ENCODE measurements around the gene CASZ1. TPM values are rescaled to one million over a fixed set of nuclear protein-coding genes. Genes with fewer than 3 reads are reported as not detected.

Gene CASZ1
- total and polyA plus RNA-seq, 9 of the 15 experiments (the other 6 are each of a cell fraction or from before 2014, with no cell fraction given): 0.01 to 4.0 (median 0.76) TPM; not detected in 1

DNA sequence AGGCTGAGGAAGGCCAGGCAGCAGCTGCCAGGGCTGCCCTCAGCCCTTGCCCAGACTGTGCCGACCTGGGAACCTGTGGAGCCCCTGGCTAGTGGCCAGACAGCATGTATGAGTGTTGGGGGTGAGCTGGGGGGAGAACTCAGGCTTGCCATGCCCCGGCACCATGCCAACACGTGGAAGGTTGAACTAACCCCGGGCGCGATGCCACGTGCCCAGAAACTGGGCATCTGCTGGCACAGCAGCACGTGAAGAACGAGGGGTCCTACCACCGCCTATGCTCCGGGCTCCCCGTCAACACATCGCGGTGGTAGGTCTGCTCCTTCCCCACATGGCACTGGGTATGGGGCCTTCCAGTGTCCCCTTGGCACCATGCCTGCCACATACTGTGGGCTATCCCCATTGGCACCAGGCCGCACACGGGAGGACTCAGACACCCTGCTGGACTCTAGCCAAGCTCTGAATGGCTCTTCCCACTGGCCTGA, 68.7 kb downstream of the CASZ1 start:
- CTCF ChIA-PET (ENCODE audit: low intra/inter-chr PET ratio): no interaction called here
- no peaks in the 10 kb centered on the region for H3K79me2 ChIP-seq (ENCODE audit: control insufficient read depth, insufficient read depth, low read length)
- no peaks in the 10 kb centered on the region for H3K4me1 ChIP-seq (replicated peaks in 1 of 2; ENCODE audit: control insufficient read depth in 2 of 2, insufficient read depth in 2 of 2, low read length in 2 of 2)
- H2AFZ ChIP-seq (ENCODE audit: low read depth, low read length): no peak overlapping the region
- intact Hi-C loops (cut with micrococcal nuclease) (no loop called here), in situ Hi-C loops (cut with MboI) (no loop called here)
- H3K36me3 ChIP-seq (ENCODE audit: control insufficient read depth, insufficient read depth, low read length): no peaks in the 10 kb centered on the region
- no peak overlapping the region for H3K27ac ChIP-seq (ENCODE audit: extremely low read depth, low read depth, low read length)
- peaks cover 33 to 61% of the 10 kb centered on the region in 2 experiments; a peak in 4 of 5 replicates for H3K27me3 ChIP-seq (ENCODE audit: control insufficient read depth in 2 of 2, insufficient read depth in 2 of 2, low read length in 2 of 2)
- POLR2A ChIA-PET: no interaction called here
- DNase-seq (ENCODE audit: extremely low read depth in 1 of 4, low spot score in 3 of 4) (no peak), FAIRE-seq (no peak), ATAC-seq (no peak)
- H4K20me1 ChIP-seq (replicated peaks; ENCODE audit: control insufficient read depth, insufficient read depth, low read length): peaks cover 14% of the 10 kb centered on the region
- no peak overlapping the region for H3K4me3 ChIP-seq
- H3K9me1 ChIP-seq (ENCODE audit: control insufficient read depth, insufficient read depth, low read length): no peaks in the 10 kb centered on the region
- WGBS (ENCODE audit: insufficient coverage, low coverage, missing lambda C conversion rate): 1% methylated on average over 15 of the region's 16 CpGs
- H3K4me2 ChIP-seq (ENCODE audit: insufficient read depth, low read length): no peak overlapping the region
- H3K9me3 ChIP-seq (replicated peaks; ENCODE audit: control insufficient read depth, insufficient read depth, low read depth, low read length): no peaks in the 10 kb centered on the region
- H3K9ac ChIP-seq (ENCODE audit: insufficient read depth in 1 of 2, low read depth in 2 of 2, low read length in 2 of 2): no peak overlapping the region
- TF ChIP-seq MEIS2 (IDR thresholded peaks at IDR 0.05; ENCODE audit: partially characterized antibody): no peak
- TF ChIP-seq, protein P1, sequence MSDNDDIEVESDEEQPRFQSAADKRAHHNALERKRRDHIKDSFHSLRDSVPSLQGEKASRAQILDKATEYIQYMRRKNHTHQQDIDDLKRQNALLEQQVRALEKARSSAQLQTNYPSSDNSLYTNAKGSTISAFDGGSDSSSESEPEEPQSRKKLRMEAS (CRISPR knock-in tag; IDR thresholded peaks at IDR 0.05): peak; percentile 36; the same call in 1 of the 2 replicates
- no peak for TF ChIP-seq ETV1 (tag; conservative IDR thresholded peaks at IDR 0.05; ENCODE audit: low read depth)
- no peak for TF ChIP-seq L3MBTL2 (IDR thresholded peaks at IDR 0.05)
- TF ChIP-seq, protein P2, sequence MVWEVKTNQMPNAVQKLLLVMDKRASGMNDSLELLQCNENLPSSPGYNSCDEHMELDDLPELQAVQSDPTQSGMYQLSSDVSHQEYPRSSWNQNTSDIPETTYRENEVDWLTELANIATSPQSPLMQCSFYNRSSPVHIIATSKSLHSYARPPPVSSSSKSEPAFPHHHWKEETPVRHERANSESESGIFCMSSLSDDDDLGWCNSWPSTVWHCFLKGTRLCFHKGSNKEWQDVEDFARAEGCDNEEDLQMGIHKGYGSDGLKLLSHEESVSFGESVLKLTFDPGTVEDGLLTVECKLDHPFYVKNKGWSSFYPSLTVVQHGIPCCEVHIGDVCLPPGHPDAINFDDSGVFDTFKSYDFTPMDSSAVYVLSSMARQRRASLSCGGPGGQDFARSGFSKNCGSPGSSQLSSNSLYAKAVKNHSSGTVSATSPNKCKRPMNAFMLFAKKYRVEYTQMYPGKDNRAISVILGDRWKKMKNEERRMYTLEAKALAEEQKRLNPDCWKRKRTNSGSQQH (CRISPR knock-in tag; IDR thresholded peaks at IDR 0.05): no peak
- BruUV-seq (replicated peaks): no TSS peak
